Measurements from ENCODE around the gene PTPRK. TPM values are rescaled to one million over a fixed set of nuclear protein-coding genes. Genes with fewer than 3 reads are reported as not detected.

Gene PTPRK
- total RNA-seq, 4 donors from 2014 or later: 88.0 to 187 (median 136) TPM

- in situ Hi-C loops (cut with MboI; ENCODE audit: low pct_ligation_motif_present in 1 of 4, low pct_unique_long_range_greater_than_20kb in 1 of 4, low sequenced_read_pairs in 3 of 4): no loop called here
- 31 to 53% methylated on average over 2 of the region's 2 CpGs for WGBS, 2 donors (ENCODE audit: low coverage in 1 of 2)
Observed at GRCh38 chr6:128351255-128351514, 169.2 kb downstream of the PTPRK start.

GRCh38 chr6:128350416-128351254 is 169.8 kb downstream of the PTPRK start:
- Histone ChIP-seq H3K27me3 (no peaks in the 10 kb centered on the region), H3K27ac (peak overlapping the region; percentile 19 to 49 (median 34)), H3K4me3 (no peak overlapping the region), H3K36me3 (no peaks in the 10 kb centered on the region), H3K9me3 (no peaks in the 10 kb centered on the region), H3K4me1 (peaks cover 0 to 45% (median 28%) of the 10 kb centered on the region in 4 donors)
- peak in 1 of 3 donors; percentile 11 for TF ChIP-seq POLR2AphosphoS5 (IDR thresholded peaks at IDR 0.05)
- TF ChIP-seq CTCF (IDR thresholded peaks at IDR 0.05): no peak
- in situ Hi-C loops (cut with MboI; ENCODE audit: low pct_ligation_motif_present in 1 of 4, low pct_unique_long_range_greater_than_20kb in 1 of 4, low sequenced_read_pairs in 3 of 4): no loop called here
- 28 to 32% methylated on average over 6 of the region's 6 CpGs for WGBS, 2 donors (ENCODE audit: low coverage in 1 of 2)
- intact Hi-C loops (cut with DNase I; ENCODE audit: low total_unique reads): no loop called here
- DNase-seq: no peak

More at GRCh38 chr6:128351255-128351514, 169.2 kb downstream of the PTPRK start:
- Histone ChIP-seq H3K4me3 (no peak overlapping the region), H3K9me3 (no peaks in the 10 kb centered on the region), H3K4me1 (peaks cover 0 to 45% (median 28%) of the 10 kb centered on the region in 4 donors), H3K36me3 (no peaks in the 10 kb centered on the region), H3K27me3 (no peaks in the 10 kb centered on the region), H3K27ac (peak overlapping the region; percentile 19 to 49 (median 34))
- no peak for TF ChIP-seq POLR2A (IDR thresholded peaks at IDR 0.05)
- TF ChIP-seq EP300 (IDR thresholded peaks at IDR 0.05; ENCODE audit: low read depth): no peak
- TF ChIP-seq CTCF (IDR thresholded peaks at IDR 0.05): no peak
- TF ChIP-seq POLR2AphosphoS5 (IDR thresholded peaks at IDR 0.05): no peak
- no peak for DNase-seq
- intact Hi-C loops (cut with DNase I; ENCODE audit: low total_unique reads): no loop called here

- Histone ChIP-seq H3K36me3 (no peaks in the 10 kb centered on the region), H3K27ac (no peak overlapping the region), H3K4me1 (peaks cover 0 to 34% (median 25%) of the 10 kb centered on the region in 4 donors), H3K4me3 (no peak overlapping the region), H3K9me3 (no peaks in the 10 kb centered on the region), H3K27me3 (no peaks in the 10 kb centered on the region)
- DNase-seq: no peak
- intact Hi-C loops (cut with DNase I; ENCODE audit: low total_unique reads) (no loop called here), in situ Hi-C loops (cut with MboI; ENCODE audit: low pct_ligation_motif_present in 1 of 4, low pct_unique_long_range_greater_than_20kb in 1 of 4, low sequenced_read_pairs in 3 of 4) (loop anchor here in 3 of 4 donors (25.0 kb wide), 2 partner anchors 165 to 610 kb away; partner anchors contain the start of gene PTPRK (in 1 of the 3))
- no peak for TF ChIP-seq POLR2A (IDR thresholded peaks at IDR 0.05)
- TF ChIP-seq EP300 (IDR thresholded peaks at IDR 0.05; ENCODE audit: low read depth): no peak
- TF ChIP-seq CTCF (IDR thresholded peaks at IDR 0.05): no peak
- TF ChIP-seq POLR2AphosphoS5 (IDR thresholded peaks at IDR 0.05): no peak
- 73 to 80% methylated on average over 3 of the region's 3 CpGs for WGBS, 2 donors (ENCODE audit: low coverage in 1 of 2)
Observed at GRCh38 chr6:128347123-128347522, 173.3 kb downstream of the PTPRK start.

GRCh38 chr6:128346569-128346968 is 173.8 kb downstream of the PTPRK start:
- Histone ChIP-seq H3K9me3 (no peaks in the 10 kb centered on the region), H3K36me3 (no peaks in the 10 kb centered on the region), H3K4me1 (peaks cover 0 to 31% (median 23%) of the 10 kb centered on the region in 4 donors), H3K27ac (no peak overlapping the region), H3K4me3 (no peak overlapping the region), H3K27me3 (no peaks in the 10 kb centered on the region)
- DNase-seq: no peak
- WGBS, 2 donors (ENCODE audit: low coverage in 1 of 2): 48 to 67% methylated on average over 1 of the region's 1 CpG
- TF ChIP-seq POLR2A (IDR thresholded peaks at IDR 0.05) (no peak), CTCF (IDR thresholded peaks at IDR 0.05) (no peak), EP300 (IDR thresholded peaks at IDR 0.05; ENCODE audit: low read depth) (no peak), POLR2AphosphoS5 (IDR thresholded peaks at IDR 0.05) (no peak)
- in situ Hi-C loops (cut with MboI; ENCODE audit: low pct_ligation_motif_present in 1 of 4, low pct_unique_long_range_greater_than_20kb in 1 of 4, low sequenced_read_pairs in 3 of 4): loop anchor here in 3 of 4 donors (25.0 kb wide), 2 partner anchors 166 to 609 kb away; partner anchors contain the start of gene PTPRK (in 1 of the 3)
- intact Hi-C loops (cut with DNase I; ENCODE audit: low total_unique reads): no loop called here

All from transverse colon (tissue), 4 donors.